NCI-H2171 treated with DMSO at 0.1 percent for 48 hours (cell line): ENCODE measurements around the gene STRA6.
"Not testable (repeated sequence)": the region's sequence is repeated elsewhere in the genome, so short reads cannot be mapped to it uniquely, and the experiment has no call there.

Experiments used
- DNase-seq: peaks from one replicate; lab custom pipeline; 2025; lab: John Stamatoyannopoulos, UW

STRA6 gene

DNA sequence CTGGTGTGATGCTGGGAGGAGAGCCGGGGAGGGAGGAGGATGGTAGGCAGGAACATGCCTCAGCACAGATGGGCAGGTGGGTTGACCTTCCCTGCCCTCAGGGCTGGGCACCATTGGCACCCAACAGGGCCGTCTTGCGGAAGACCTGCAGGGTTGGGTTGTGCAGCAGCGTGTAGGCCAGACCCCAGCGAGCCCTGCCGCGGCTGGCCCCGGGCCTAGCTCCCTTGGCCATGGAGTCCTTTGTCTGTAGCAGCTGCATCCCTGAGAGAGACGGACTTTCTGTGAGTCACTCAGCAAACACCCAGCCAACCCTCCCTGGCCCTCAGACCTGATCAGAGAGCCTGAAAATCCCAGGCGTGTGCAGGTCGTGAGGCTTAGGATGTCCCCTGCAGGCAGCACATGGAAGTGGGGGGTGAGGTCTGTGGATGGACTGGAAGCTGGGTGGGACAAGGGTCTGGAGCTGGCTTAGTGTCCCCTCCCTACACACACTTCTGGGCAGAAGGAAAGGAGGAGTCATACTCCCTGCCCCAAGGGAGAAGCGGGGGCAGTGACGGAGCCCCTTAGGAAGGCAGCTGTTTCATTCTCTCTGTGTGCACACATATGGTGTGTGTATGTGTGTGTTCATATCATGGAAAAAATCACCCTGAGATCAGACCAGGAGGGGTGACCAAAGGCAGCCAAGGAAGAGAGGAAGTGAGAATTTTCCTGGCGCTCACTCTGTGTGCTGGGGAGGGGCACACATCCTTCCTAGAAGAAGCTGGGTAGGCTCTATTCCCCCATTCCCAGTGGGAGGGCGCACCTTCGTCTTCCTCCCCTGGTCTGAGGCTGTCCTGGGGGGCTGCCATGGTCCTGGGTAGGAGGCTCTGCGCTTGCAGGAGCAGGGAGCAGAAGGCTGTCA lies 22.4 kb downstream of the STRA6 start:
- peak; percentile 57 for DNase-seq

DNA sequence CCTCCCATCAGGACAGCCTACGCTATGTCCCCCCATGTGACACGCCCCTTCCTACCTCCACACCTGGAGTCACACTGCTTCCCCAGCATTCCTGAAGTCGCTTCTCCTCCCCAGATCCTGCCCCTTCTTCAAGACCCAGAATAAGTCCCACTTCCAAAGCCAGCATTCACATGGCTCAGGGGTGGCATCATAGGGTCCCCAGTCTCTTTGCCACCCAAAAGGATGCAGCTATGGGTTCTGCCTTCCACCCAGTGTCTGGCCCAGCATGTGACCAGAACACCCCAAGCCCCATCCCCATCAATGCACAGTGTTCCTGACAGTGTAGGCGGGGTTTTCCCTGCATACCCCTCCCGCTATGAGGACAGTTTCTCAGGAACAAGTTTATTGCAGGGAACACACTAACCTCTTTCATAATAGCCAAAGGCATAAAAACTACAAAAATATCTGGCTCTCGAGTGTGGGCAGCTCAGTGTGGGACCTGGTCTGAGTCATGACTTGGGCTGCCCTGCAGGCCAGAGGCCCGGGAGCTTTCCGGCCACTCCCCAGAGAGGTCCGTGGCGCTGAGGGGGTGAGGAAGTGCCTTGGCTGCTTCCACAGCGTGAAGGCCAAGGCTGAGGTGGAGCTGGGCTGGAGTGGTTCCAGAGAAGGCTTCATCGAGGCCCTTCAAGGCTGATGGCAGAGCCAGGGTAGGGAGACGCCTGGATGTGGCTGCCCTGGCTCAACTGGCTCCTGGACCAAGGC lies 23.3 kb downstream of the STRA6 start:
- DNase-seq: no peak

DNA sequence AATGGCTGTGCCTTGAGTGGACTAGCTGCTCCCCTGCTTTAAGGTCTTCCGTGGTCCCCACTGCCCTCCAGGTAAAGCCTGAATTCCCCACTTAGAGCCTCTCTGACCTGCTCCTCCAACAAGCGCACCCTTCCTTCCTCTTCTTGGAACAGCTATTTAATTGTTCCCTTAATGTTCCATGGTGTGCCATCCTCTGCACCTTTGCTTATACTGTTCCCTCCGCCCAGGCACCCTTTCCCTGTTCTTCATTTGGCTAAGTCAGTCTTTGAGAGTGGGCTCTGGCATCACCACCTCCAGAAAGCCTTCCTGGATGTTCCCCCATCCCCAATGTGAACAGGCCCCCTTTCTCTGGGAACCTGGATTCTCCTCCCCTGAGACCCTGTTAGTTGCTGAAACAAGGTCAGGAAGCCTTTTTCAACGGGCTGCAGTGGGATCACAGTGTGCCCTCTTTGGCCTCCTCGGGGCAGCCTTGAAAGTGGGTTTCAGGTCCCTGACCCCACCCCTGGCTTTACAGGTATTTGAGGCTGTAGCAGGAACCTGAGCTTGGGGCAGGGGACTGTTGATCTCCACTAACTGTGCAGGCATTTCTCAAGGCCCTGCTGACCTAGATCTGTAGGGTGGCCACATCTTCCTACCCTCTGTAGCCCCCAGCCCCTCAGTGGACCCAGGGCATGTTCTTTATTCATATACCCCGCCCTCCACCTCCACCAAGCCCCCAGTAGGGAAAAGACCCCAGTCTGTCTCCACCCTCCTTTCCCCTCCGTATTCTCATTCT lies 24.1 kb downstream of the STRA6 start:
- no peak for DNase-seq

DNA sequence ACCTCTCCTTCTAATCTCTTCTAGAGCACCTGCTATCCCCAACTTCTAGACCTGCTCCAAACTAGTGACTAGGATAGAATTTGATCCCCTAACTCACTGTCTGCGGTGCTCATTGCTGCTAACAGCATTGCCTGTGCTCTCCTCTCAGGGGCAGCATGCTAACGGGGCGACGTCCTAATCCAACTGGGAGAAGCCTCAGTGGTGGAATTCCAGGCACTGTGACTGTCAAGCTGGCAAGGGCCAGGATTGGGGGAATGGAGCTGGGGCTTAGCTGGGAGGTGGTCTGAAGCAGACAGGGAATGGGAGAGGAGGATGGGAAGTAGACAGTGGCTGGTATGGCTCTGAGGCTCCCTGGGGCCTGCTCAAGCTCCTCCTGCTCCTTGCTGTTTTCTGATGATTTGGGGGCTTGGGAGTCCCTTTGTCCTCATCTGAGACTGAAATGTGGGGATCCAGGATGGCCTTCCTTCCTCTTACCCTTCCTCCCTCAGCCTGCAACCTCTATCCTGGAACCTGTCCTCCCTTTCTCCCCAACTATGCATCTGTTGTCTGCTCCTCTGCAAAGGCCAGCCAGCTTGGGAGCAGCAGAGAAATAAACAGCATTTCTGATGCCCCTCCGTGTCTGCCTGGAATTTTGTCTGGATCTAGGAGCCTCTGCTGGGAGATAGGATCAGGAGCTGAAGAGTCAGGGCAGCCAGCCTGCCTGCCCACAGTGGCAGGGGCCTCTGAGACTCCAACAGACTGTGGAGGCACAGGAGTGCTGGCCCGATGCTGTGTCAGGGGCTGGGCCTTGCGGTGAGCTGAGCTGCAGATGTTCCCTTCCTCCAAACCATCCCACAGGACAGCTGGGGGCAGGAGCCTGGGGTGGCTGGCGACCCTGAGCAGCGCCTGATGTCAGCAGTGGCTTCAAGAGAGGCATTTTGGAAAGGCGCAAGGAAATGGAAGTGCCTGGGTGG lies 26.0 kb downstream of the STRA6 start:
- DNase-seq: peak; percentile 52

DNA sequence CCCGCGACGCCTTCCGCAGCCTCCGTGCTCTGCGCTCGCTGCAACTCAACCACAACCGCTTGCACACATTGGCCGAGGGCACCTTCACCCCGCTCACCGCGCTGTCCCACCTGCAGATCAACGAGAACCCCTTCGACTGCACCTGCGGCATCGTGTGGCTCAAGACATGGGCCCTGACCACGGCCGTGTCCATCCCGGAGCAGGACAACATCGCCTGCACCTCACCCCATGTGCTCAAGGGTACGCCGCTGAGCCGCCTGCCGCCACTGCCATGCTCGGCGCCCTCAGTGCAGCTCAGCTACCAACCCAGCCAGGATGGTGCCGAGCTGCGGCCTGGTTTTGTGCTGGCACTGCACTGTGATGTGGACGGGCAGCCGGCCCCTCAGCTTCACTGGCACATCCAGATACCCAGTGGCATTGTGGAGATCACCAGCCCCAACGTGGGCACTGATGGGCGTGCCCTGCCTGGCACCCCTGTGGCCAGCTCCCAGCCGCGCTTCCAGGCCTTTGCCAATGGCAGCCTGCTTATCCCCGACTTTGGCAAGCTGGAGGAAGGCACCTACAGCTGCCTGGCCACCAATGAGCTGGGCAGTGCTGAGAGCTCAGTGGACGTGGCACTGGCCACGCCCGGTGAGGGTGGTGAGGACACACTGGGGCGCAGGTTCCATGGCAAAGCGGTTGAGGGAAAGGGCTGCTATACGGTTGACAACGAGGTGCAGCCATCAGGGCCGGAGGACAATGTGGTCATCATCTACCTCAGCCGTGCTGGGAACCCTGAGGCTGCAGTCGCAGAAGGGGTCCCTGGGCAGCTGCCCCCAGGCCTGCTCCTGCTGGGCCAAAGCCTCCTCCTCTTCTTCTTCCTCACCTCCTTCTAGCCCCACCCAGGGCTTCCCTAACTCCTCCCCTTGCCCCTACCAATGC lies 27.1 kb downstream of the STRA6 start:
- DNase-seq: no peak

DNA sequence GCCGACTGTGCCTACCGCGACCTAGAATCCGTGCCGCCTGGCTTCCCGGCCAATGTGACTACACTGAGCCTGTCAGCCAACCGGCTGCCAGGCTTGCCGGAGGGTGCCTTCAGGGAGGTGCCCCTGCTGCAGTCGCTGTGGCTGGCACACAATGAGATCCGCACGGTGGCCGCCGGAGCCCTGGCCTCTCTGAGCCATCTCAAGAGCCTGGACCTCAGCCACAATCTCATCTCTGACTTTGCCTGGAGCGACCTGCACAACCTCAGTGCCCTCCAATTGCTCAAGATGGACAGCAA lies 27.7 kb downstream of the STRA6 start:
- DNase-seq: no peak

DNA sequence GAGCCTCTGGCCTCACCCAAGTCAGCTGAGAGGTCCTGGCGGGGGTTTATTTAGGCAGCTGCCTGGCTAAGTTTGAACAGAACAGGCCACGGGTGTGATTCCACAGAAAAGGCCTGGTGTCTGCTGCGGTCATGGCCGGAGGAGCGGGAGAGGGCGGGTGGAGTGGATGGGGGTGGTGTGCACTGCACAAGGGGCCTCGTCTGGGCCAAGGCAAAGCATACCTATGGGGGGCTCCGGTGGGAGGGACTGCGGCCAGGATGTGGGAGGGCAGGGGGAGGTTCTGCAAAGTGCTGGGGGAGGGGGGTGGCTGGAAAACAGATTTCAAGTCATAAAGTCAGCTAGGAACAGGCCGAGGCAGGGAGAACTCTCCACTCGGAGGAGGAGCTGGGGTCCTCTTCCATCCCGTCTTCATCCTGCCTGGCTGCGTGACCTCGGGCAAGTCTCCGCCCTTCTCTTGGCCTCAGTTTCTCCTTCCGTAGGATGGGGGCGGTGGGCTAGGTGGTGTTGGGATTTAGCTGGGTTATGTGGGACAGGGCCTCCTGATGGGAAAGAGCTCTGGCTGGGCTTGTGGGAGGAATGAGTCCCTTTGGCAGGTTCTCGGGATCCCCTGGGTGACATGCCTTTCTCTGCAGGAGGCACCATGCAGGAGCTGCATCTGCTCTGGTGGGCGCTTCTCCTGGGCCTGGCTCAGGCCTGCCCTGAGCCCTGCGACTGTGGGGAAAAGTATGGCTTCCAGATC lies 28.2 kb downstream of the STRA6 start:
- no peak for DNase-seq

DNA sequence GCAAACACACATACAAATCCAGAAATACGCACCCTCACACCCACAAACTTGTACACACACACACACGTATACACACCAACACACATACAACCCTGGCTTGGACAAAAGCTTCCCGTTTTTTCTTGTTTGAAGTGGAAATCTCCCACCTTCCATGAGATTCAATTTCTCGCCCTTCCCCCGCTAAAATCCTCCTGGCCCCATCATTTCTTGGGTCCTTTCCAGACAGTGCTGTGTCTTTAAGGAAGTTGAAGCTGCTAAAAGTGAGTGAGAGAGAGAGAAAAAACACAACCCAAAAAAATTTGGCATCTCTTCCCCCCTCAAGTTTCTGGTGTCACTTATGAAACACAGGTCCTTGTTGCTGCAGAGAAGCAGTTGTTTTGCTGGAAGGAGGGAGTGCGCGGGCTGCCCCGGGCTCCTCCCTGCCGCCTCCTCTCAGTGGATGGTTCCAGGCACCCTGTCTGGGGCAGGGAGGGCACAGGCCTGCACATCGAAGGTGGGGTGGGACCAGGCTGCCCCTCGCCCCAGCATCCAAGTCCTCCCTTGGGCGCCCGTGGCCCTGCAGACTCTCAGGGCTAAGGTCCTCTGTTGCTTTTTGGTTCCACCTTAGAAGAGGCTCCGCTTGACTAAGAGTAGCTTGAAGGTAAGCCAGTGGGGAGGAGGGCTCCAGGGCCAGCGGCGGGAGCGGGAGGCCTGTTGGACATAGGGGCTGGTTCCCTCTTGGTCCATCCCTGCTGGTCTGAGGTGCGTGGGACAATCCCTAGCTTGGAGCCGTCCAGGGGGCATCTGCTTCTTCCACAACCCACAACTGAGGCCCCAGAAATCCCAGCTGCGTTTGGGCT lies 29.0 kb downstream of the STRA6 start, which contains the start of gene ISLR:
TSS of gene ISLR (plus strand) at position 331 of the 839 bp plus-strand sequence. CDS start 1,149 bp downstream, outside the sequence.
- peak; percentile 17 for DNase-seq

DNA sequence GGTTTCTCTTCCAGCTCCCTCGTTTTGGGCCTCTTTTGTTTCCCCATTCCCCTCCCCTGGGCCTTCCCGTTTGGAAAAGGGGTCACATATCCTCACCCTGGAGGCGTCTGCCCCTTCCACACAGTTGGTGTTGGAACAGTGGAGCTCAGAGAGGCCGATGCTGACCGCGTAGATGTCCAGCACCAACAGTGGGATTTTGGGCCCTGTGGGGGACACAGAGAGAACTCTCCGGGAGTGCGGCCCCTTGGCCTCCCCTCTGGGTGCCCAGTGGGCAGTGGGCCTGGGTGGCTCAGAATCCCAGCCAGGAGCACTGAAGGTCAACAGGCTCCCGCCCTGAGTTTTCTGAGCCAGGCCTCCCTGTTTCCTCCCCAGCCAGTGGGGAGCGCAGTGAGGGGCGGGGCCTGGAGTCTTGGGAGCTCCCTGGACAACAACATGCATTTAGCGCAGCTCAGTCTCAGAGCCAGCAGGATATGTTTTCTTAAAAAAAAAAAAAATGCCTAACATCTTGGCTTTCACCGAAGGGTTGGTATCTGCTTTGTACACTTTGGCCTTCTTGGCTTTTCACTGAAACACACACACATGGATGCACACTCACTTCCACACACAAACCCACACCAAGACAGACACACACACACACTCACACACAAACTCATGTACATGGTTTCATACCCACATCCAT lies 29.7 kb downstream of the STRA6 start:
- DNase-seq: no peak

DNA sequence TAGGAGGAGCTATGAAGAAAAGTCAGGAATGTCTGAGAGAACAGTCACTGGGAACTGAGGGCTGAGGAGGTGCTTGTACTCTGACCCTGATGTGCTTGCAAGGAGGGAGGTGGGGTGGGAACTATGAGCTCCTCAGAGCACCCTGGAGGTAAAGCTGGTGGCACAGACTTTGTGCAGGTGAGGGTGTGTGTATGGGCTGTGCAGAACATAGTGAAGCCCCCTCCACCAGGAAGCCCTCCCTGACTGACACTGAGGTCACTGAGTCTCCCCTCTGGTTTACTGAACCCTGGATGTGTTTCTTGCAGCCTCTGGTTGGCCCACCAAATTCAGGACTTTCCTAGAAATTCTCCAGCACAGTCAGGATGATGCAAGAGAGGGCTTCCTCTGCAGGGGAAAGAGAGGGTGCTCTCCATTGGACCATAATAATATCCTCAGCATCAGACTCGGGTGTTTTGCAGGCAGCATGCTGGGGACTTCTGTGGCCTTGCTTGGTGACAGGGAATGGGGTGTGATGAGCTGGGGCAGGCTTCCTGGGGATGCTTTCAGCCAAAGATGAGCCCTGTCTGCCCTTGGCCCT lies 30.5 kb downstream of the STRA6 start:
- no peak for DNase-seq

DNA sequence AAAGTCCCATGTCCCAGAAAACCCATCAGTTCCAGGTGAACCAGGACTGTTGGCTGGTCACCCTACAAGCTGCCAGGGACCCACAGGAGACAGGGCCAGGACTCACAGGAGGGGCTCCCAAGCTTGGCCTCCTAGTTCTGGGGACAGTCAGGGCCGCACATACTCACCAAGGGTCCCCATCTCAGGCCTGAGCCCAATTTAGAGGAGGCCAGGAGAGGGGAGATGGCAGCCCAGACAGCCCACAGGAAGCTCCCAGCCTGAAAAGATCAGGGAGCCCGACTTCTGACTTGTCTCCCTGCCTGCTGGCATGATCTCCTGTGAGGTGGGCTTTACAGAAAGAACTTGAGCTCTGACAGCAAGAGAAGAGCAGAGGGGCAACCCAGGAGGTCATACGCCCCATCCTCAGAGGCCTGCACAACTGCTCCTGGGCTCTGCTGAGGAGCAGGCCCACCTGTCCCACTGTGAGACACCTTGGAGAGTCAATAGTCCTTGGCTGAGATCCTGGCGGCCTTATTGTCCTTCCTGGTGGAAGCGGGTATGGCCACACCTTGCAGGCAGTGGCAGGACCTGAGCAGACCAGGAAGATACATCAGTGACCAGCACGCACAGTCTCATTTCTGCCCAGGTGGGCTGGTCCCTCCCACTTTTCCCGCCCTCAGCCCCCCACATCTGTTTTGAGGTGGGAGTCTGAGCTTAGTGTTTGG lies 31.6 kb downstream of the STRA6 start:
- no peak for DNase-seq

DNA sequence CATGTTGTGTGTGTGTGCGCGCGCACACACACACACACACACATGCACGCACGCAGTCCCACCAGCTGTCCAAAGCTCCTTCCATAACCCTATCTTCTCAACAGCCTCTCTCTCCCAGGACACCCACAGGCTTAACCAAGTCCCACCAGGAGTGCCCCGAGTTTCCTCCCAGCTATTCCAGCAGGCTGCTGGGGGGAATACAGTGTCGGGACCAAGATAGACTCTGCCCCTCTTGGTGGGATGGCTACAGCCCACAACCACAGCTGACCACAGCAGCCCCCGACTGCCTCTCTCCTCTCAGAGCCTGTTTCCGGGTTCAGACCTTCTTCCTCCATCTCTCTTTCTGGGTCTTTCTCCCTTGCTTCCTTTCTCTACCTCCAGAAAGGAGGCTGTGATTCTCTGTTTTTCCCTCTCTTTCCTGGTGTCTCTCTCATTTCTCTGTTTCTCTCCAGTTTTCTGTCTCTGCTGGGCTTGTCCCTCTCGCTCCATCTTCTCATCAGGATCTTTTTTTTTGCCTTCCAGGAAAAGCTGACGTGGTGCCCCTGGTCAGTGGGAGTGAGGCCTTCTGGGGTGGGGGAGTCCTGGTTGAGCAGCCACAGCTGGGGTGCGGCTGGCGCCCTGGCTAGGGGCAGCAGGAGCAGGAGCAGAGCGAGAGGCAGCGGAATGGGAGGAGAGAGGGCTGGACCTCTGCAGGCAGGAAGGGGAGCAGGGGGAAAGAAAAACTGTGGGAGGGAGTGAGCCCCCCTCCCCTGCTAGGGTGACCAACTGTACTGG lies 32.3 kb downstream of the STRA6 start:
- DNase-seq: no peak

DNA sequence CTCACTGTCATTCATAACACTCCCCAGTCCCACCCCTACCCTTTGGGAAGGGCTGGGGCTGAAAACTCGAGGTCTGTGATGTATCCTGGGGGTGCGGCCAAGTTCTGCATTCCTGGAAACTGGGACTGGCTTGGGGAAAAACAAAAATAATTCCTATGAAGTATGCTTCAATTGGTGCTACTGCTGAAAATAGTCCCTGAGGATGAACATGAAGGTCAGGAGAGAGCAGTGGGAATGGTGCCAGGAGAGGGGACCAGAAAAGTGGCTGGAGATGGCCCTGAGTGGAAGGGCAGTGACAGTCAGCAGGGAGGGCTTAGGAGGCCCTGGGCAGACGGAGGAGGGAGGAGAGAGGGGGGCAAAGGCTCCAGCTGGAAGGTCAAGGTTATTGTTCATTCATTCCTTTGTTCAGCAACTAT lies 33.9 kb downstream of the STRA6 start:
- no peak for DNase-seq

DNA sequence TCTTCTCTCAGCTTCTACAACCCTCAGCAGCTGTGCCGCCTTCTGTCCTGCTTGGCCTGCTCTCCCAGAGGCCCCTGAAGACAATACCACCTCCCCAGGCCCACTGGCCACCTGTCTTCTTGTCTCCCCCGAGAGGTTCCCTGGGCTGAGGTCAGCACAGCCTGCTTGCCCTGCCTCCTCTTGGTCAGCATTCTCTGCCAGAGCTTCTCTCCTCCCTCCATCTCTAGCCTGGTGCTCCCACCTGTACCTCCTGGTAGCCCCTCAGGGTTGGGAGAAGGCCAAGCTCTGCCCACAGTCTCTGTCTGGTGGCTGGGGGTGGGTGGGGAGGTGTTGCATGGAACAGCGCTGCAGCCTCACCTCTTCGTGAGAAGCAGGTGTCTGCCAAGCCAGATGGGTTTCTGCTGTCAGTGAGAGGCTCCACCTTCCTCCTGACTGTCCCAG lies 34.7 kb downstream of the STRA6 start:
- DNase-seq: peak; percentile 73

DNA sequence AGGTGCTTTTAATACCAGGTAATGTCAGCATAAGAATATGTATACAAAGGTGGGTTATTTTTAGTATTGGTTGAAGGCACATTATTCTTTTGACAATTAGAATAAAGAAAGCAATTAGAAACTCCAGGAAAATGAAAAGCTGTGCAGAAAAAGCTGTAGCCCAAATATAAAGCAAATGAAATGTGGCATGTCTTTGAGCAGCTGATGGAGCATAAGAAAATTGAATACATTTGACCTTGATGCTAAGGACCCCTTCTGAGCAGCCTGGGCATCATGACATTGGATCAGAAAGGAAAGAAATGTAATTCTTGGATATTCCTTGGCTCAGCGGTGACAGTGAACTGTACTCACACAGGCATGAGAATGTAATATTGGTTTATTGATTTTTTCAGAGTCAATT lies 37.1 kb downstream of the STRA6 start:
- no peak for DNase-seq

DNA sequence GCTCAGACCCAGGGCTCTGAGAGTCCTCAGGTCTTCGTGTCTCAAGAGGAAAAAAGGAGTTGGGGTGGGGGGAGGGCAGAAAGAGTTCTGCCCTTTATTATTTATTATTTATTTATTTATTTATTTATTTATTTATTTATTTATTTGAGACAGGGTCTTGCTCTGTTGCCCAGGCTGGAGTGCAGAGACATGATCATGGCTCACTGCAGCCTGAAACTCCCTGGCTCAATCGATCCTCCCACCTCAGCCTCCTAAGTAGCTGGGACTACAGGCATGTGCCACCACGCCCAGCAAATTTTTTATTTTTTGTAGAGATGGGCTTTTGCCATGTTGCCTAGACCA lies 40.4 kb downstream of the STRA6 start:
- not testable (repeated sequence) for DNase-seq
